CD4-positive, alpha-beta T cell treated with Interferon gamma for 1 hour (primary cell): Measurements from ENCODE around the gene ALX1.

Experiments used
- DNase-seq: peaks from one replicate; pipeline ENCODE4 v3.0.0-alpha.2; 2020

Gene ALX1

DNA sequence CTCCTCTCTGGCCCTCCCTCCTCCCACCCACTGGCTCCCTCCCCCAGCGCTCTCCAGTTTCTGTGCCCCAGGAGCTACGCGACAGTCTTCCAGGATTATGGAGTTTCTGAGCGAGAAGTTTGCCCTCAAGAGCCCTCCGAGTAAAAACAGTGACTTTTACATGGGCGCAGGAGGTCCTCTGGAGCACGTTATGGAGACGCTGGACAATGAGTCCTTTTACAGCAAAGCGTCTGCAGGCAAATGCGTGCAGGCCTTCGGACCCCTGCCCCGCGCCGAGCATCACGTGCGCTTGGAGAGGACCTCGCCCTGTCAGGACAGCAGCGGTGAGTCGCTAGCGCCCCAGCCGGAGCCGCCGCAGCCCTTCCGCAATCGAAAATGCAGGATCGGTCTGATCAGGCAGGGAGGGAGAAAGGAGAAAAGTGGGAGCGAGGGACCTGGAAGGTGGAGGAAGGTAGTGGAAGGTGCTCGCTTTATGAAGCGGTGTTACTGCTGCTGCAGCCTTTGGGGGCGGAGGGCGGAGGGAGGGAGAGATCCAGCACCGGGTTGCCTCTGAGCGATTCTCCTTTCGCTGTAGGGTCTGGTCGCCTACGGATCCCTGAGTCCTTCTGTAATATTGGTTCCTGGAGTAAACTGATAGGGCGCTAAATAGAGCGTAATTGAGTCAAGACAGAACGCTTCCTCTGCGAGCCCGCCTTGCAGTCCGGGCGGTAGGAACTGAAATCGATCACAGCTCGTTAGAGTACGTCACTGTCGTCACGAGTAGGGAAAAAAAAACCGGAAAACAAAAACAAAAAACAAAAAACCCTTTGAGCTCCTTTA lies at the start of gene ALX1:
TSS of gene ALX1 (plus strand) at position 56 of the 819 bp plus-strand sequence. CDS start at position 98, 42 bp downstream.
- no peak for DNase-seq

DNA sequence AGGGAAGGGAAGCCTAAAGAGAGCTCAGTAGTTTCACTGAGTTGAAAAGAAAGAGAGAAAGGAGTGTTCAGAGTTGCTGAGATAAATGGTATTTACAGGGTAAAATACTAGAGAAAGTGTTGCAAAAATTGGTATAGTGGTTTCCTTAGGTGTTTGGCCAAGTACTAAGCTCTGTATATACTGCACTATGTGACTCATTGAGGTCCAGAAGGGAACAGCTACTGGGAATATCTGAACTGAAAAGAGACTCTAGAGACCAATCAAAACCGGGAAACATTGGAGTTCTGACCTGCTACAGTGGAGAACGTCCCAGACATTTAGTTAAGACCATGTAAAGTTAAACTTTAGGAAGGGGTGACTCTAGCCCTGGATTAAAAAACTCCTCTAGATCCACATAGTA lies 42.7 kb upstream of the ALX1 start:
- DNase-seq: no peak

- DNase-seq: no peak
These were observed 35.5 kb upstream of the ALX1 start for GRCh38 chr12:85244561-85244960.

- no peak for DNase-seq
These were observed 26.2 kb upstream of the ALX1 start for GRCh38 chr12:85253853-85254252.

DNA sequence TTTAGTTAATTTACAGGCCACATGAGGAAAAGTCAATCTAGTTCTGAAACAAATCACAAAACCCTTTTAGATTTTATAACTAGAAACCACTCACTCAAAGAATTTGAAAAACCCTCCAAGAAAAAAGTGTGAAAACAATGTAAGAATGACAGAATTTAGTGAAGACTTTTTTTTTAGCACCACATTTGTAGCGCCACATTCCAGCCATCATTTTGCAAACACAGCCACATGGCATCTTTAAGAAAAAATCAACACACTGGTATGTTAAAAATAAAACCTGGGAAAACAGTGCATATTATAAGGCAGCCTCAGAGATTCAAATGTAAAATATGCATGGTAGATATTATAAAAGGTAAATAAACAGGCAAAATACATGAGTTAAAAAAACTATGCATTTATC lies 22.3 kb upstream of the ALX1 start:
- no peak for DNase-seq

- DNase-seq: no peak
These were observed 19.6 kb upstream of the ALX1 start for GRCh38 chr12:85260447-85260846.

DNA sequence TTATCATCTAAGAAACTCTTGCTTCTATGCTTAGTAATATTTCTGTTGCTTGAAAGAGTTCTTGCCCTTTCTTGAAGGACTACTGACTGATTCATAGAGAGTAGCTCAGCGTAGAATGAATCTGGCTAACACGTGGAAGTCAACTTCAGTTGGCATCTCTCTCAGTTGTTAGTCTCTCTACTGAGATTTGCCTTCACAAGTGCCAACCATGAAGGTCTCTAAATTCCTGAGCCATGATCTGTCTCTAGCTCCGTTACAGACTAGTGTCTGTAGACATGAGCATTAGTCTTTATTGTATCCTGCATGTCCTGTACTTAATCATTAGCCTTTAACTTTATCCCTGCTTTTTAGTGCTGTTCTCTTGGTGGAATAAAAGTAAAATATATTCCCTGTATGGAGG lies 19.1 kb upstream of the ALX1 start:
- DNase-seq: no peak

DNA sequence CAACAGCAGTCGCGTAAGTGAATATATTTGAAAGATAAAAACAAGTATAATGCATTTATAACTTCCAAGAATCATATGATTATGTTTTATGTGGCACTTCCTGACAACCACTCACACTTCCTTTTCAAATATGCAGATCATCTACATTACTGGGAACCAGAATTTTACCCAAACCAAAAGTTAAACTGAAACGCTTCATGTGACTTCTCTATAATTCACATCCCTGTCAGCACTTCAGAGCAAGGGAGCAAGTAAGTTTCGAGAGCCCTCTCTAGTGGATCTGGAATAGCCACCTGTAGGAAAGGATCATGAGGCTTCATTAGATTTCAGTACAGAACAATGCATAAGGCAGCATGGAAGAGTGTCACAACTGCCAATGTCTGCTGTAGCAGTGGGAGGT lies 13.7 kb upstream of the ALX1 start:
- DNase-seq: no peak

- DNase-seq: no peak
These were observed 6.4 kb upstream of the ALX1 start for GRCh38 chr12:85273381-85274314.

DNA sequence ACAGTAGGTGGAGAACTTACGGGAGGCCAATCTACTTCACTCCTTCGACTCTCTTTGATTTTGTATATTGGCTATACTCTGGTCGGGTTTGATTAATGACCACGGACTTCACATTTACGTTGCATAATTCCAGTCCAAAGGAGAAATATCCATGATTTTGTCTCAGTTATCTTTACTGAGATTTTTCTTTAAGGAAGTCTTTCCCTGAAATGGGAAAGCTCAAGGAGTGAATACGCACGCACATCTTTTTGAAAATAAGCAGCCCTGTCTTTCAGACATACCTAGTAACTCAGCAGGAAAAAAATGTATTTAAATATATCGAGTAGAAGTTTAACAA lies 5.7 kb upstream of the ALX1 start:
- DNase-seq: no peak

- DNase-seq: no peak
These were observed 4.6 kb upstream of the ALX1 start for GRCh38 chr12:85275374-85275773.

- no peak for DNase-seq
These were observed 2.8 kb upstream of the ALX1 start for GRCh38 chr12:85277191-85277590.

DNA sequence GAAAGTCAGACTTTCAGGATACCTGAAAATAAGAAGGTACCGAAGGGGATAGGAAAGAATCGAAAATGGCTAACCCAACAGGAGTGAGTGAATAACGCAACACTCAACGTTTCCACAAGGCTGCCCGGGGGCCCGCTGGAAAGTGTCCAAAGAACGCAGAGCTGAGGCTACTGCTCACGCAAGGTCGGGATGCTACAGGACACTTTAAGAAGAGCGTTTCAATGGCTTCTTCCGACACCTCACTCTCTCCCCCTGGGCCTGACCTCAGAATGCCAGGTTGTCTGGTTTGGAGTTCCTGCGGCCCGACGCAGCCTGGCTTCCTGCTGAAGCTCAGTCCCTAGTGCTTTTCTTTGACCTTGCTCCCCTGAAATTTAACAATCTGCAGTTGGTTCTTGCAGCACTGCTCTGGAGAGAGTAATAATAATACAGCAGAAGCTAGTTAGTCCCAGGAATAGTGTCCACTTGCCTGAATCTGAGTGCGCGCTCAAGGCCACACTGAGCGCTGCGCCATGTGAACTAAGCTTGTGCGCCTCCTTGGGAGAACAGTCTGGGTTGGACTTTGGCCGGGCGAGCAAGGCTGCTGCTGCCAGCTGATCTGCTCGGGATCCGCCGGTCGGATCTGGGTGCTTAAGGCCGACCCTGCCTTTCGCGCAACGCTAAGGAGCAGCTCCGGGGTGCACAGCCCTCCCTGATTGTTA lies 2.0 kb upstream of the ALX1 start:
- no peak for DNase-seq

GRCh38 chr12:85278598-85279448 lies 1.2 kb upstream of the ALX1 start:
- no peak for DNase-seq

DNA sequence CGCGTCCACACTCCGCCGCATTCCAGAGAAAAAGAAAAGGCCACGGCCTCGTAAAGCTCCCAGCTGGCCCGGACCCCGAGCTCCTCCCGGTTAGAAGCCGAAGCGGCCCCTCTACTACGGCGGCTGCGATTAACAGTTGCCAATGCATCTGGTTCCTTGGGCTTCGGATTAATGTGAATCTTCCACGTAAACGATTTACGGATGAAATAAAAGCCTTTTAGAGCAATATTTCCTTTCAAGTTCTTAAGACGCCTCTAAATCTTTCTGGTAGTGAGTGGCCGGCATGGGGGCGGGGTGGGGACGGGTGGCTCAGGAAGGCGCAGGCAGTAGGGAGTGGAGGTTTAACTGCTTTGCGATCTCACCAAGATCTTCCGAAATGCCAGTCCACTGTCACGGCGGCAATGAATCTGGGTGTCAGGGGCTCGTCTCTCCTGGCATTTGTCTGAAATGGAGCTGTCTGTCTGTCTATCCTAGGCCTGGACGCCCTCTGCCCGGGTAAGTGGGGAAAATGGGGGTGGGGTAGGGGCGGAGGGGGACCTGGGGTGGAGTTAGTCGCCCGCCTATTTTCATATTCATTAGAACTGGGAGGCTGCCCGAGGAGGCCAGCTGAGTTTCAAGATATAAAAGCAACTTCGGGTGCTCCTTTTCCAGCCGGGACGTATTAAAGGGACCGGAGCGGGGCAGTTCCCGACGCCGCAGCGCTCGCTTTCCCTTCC lies 413 bp upstream of the ALX1 start:
- DNase-seq: no peak

GRCh38 chr12:85280984-85281630 lies 1.1 kb downstream of the ALX1 start:
- no peak for DNase-seq

- DNase-seq: no peak
These were observed 1.8 kb downstream of the ALX1 start for GRCh38 chr12:85281636-85282312.

DNA sequence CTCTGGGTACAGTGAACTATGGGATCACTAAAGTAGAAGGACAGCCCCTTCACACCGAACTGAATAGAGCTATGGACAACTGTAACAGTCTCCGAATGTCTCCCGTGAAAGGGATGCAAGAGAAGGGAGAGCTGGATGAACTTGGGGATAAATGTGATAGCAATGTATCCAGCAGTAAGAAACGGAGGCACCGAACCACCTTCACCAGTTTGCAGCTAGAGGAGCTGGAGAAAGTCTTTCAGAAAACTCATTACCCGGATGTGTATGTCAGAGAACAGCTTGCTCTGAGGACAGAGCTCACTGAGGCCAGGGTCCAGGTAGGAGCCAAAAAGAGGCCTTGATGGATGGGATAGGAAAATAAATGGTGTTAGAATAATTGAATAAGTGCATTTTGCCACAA lies 3.5 kb downstream of the ALX1 start:
- no peak for DNase-seq

- DNase-seq: no peak
These were observed 16.3 kb downstream of the ALX1 start for GRCh38 chr12:85296362-85296761.

- DNase-seq: no peak
These were observed 19.0 kb downstream of the ALX1 start for GRCh38 chr12:85299053-85299452.

DNA sequence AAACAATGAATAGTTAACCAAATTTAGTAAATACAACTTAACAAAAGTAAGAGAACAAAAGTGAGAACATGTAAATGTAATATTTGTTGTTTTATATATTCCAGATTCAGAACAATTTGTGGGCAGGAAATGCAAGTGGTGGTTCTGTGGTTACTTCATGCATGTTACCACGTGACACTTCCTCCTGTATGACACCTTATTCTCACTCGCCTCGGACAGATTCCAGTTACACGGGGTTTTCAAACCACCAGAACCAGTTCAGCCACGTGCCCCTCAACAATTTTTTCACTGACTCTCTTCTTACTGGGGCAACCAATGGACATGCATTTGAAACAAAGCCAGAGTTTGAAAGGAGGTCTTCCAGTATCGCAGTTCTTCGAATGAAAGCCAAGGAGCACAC lies 21.0 kb downstream of the ALX1 start:
- no peak for DNase-seq
